T-cell (primary cell): Measurements from ENCODE around the gene FOS. TPM values are rescaled to one million over a fixed set of nuclear protein-coding genes. Genes with fewer than 3 reads are reported as not detected.

Experiments used
- ATAC-seq, 4 experiments: fragments of 200-7000 bp in 3 of 4; fragments of 150-1000 bp in 1 of 4; cut with Tn5 transposase; replicated peaks in 1 of 4; 1 replicate in 3 of 4; 2 replicates in 1 of 4; pipeline ENCODE4 v1.10.0; 2021; ENCODE audit warnings: moderate library complexity in 3 of 4, mild to moderate bottlenecking in 2 of 4, moderate number of reproducible peaks in 1 of 4
- CTCF ChIA-PET, 2 donors: fragments of 300-600 bp; sonication (Branson Sonifier 250); formaldehyde crosslinking; loops; one replicate each; lab custom pipeline; 2022; ENCODE audit warnings: antibody characterized with exemption in 2 of 2; lab: Charles Lee
- POLR2A ChIA-PET, 2 donors: fragments of 300-600 bp; sonication (Branson Sonifier 250); formaldehyde crosslinking; loops; one replicate each; lab custom pipeline; 2022; ENCODE audit warnings: antibody characterized with exemption in 2 of 2; lab: Charles Lee
- DNase-seq, 35 experiments: peaks; one replicate each; pipeline versions ENCODE4 v3.0.0 to v3.0.0-alpha.2; 2013 to 2023
- H3K27ac ChIP-seq: one replicate; pipeline ENCODE4 v1.5.1; 2013; ENCODE audit warnings: low read length
- H3K27me3 ChIP-seq, 2 experiments: replicated peaks in 1 of 2; 1 replicate in 1 of 2; 2 replicates in 1 of 2; pipeline versions ENCODE4 v1.6.1 to v1.7.0; 2013; ENCODE audit warnings: low read length in 1 of 2, mixed read lengths in 1 of 2; ENCODE audit not compliant: control insufficient read depth in 2 of 2, insufficient read depth in 2 of 2; ENCODE audit errors: extremely low read depth in 1 of 2
- H3K36me3 ChIP-seq, 2 donors: 1 replicate in 1 of 2; 2 replicates in 1 of 2; pipeline versions ENCODE4 v1.6.1 to v1.7.0; 2013; ENCODE audit warnings: low read length in 1 of 2; ENCODE audit not compliant: control insufficient read depth in 2 of 2, insufficient read depth in 1 of 2; ENCODE audit errors: extremely low read depth in 1 of 2
- H3K4me1 ChIP-seq, 2 experiments: 1 replicate in 1 of 2; 2 replicates in 1 of 2; pipeline versions ENCODE4 v1.6.1 to v1.7.0; 2013; ENCODE audit warnings: low read length in 2 of 2, mixed read lengths in 1 of 2; ENCODE audit not compliant: insufficient read depth in 2 of 2, control insufficient read depth in 1 of 2; ENCODE audit errors: extremely low read depth in 1 of 2
- H3K4me3 ChIP-seq, 2 donors: 1 replicate in 1 of 2; 2 replicates in 1 of 2; pipeline versions ENCODE4 v1.5.1 to v1.7.0; 2013; ENCODE audit warnings: mild to moderate bottlenecking in 2 of 2, low read length in 1 of 2, moderate library complexity in 1 of 2; ENCODE audit not compliant: control insufficient read depth in 1 of 2; ENCODE audit errors: extremely low read depth in 1 of 2
- H3K9me3 ChIP-seq: 2 replicates; pipeline ENCODE4 v1.7.0; 2013
- H3K27ac Mint-ChIP-seq, 2 donors: one replicate each; pipeline ENCODE4 v1.8.0; 2020 to 2021; ENCODE audit warnings: mild to moderate bottlenecking in 2 of 2, mixed read lengths in 2 of 2
- H3K27me3 Mint-ChIP-seq, 2 donors: one replicate each; pipeline ENCODE4 v1.8.0; 2021 to 2022; ENCODE audit warnings: mixed read lengths in 2 of 2
- H3K36me3 Mint-ChIP-seq: one replicate; pipeline ENCODE4 v1.8.0; 2021; ENCODE audit warnings: mixed read lengths
- H3K4me1 Mint-ChIP-seq, 3 donors: one replicate each; pipeline ENCODE4 v1.8.0; 2020 to 2022; ENCODE audit warnings: mixed read lengths in 3 of 3, mild to moderate bottlenecking in 1 of 3
- H3K4me3 Mint-ChIP-seq, 3 donors: one replicate each; pipeline ENCODE4 v1.8.0; 2020 to 2022; ENCODE audit warnings: mild to moderate bottlenecking in 3 of 3, mixed read lengths in 3 of 3, moderate library complexity in 3 of 3
- H3K9me3 Mint-ChIP-seq, 3 donors: one replicate each; pipeline ENCODE4 v1.8.0; 2020 to 2022; ENCODE audit warnings: mixed read lengths in 3 of 3
- WGBS: methylation state at CpG from one replicate; pipeline ENCODE4 v1.1.5; 2013; ENCODE audit warnings: missing lambda C conversion rate; ENCODE audit not compliant: insufficient coverage; 5-methylcytosine and 5-hydroxymethylcytosine counted together
- total RNA-seq, 35 experiments: library from RNA in 6 of 35; stranded (reverse) in 6 of 35; fragments of 120-200 nt in 1 of 35; gene quantifications; one replicate each; pipeline versions ENCODE4 v1.2.1 to v1.2.4 and lab custom pipeline; 2013 to 2026

FOS gene
- total RNA-seq, 5 donors from 2014 or later (not counting 1 experiment from before 2014, with no cell fraction given) = 20.4 to 2,951 (median 27.1) TPM

GRCh38 chr14:75313294-75313693 lies 34.7 kb downstream of the FOS start:
- H3K36me3 Mint-ChIP-seq = no peaks in the 10 kb centered on the region
- Histone ChIP-seq H3K4me1 (no peaks in the 10 kb centered on the region), H3K36me3 (no peaks in the 10 kb centered on the region), H3K9me3 (no peaks in the 10 kb centered on the region), H3K27me3 (peaks cover 0 to 13% of the 10 kb centered on the region in 2 experiments), H3K27ac (no peak overlapping the region), H3K4me3 (no peak overlapping the region)
- H3K27ac Mint-ChIP-seq = no peak overlapping the region
- no peaks in the 10 kb centered on the region for H3K9me3 Mint-ChIP-seq
- no peak overlapping the region for H3K4me3 Mint-ChIP-seq
- WGBS = 85% methylated on average over 2 of the region's 5 CpGs
- ChIA-PET POLR2A (no interaction called here), CTCF (interaction anchor here in 1 of 2 donors (0.6 to 0.7 kb wide), 3 partner anchors 117 to 208 kb away, joined by 3 to 4 read pairs (median 3); no protein-coding TSS in a partner anchor)
- H3K4me1 Mint-ChIP-seq = peaks cover 0 to 2% (median 0%) of the 10 kb centered on the region in 3 donors
- no peak for ATAC-seq
- H3K27me3 Mint-ChIP-seq = peaks cover 0 to 3% of the 10 kb centered on the region in 2 donors
- DNase-seq = no peak

DNA sequence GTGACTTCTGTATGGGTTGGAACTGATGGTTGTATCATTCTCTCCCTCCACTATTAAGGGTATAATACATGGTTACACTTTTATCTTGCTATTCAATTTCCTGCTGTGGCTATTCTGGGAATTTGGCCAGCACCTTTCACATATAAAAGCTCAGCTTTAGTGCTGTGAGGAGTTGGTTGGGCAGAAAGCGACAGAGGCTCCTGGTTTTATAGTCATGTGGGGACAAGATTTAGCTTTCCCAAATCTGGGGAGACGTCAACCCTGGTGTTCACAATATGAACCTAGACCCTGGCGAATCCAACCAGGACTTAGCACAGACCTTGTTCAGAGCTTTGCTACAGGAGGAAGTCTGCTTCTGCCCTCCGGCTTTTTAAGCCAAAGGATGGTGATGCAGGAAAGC lies 36.5 kb downstream of the FOS start:
- WGBS = 45% methylated on average over 2 of the region's 4 CpGs
- H3K27me3 ChIP-seq = peaks cover 0 to 13% of the 10 kb centered on the region in 2 experiments
- H3K9me3 Mint-ChIP-seq = no peaks in the 10 kb centered on the region
- H3K4me3 ChIP-seq = no peak overlapping the region
- peaks cover 0 to 2% (median 0%) of the 10 kb centered on the region in 3 donors for H3K4me1 Mint-ChIP-seq
- H3K36me3 ChIP-seq = no peaks in the 10 kb centered on the region
- no peaks in the 10 kb centered on the region for H3K36me3 Mint-ChIP-seq
- no peak overlapping the region for H3K4me3 Mint-ChIP-seq
- no peak overlapping the region for H3K27ac Mint-ChIP-seq
- ATAC-seq = no peak
- H3K4me1 ChIP-seq = no peaks in the 10 kb centered on the region
- ChIA-PET POLR2A (interaction anchor here in 1 of 2 donors (0.6 kb wide), 1 partner anchor 427 kb away, joined by 6 read pairs; no protein-coding TSS in a partner anchor), CTCF (no interaction called here)
- H3K27ac ChIP-seq = no peak overlapping the region
- no peaks in the 10 kb centered on the region for H3K9me3 ChIP-seq
- DNase-seq = no peak
- peaks cover 3 to 4% of the 10 kb centered on the region in 2 donors for H3K27me3 Mint-ChIP-seq

DNA sequence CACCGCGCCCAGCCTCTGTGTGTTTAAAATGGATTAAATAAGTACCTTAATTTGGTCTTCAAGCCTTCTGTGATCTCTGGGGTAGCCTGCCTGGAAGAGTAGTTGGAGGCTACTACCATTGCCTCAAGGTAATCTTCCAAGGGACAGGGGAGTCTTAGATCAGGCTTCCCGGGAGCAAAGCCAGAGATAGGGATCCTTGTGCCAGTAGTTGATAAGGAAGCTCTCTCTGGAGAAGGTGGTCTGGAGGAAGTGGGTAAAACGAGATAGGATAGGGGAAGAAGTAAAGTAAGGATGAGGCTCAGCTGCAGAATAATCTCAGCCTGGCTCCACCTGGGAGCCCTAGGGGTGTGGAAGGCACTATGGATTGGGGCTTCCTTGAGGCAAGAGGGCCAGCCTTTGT lies 38.5 kb downstream of the FOS start:
- no peak overlapping the region for H3K4me3 ChIP-seq
- no peaks in the 10 kb centered on the region for H3K36me3 ChIP-seq
- ChIA-PET POLR2A (no interaction called here), CTCF (interaction anchor here in 1 of 2 donors (0.6 kb wide), 1 partner anchor 295 kb away, joined by 4 read pairs; no protein-coding TSS in a partner anchor)
- no peak overlapping the region for H3K27ac Mint-ChIP-seq
- no peak for ATAC-seq
- no peaks in the 10 kb centered on the region for H3K36me3 Mint-ChIP-seq
- H3K4me1 ChIP-seq = no peaks in the 10 kb centered on the region
- H3K4me3 Mint-ChIP-seq = no peak overlapping the region
- no peaks in the 10 kb centered on the region for H3K4me1 Mint-ChIP-seq
- H3K9me3 Mint-ChIP-seq = no peaks in the 10 kb centered on the region
- no peak for DNase-seq
- peaks cover 0 to 13% of the 10 kb centered on the region in 2 experiments for H3K27me3 ChIP-seq
- H3K27me3 Mint-ChIP-seq = peaks cover 3 to 4% of the 10 kb centered on the region in 2 donors
- no peaks in the 10 kb centered on the region for H3K9me3 ChIP-seq
- 81% methylated on average over 4 of the region's 4 CpGs for WGBS
- no peak overlapping the region for H3K27ac ChIP-seq

DNA sequence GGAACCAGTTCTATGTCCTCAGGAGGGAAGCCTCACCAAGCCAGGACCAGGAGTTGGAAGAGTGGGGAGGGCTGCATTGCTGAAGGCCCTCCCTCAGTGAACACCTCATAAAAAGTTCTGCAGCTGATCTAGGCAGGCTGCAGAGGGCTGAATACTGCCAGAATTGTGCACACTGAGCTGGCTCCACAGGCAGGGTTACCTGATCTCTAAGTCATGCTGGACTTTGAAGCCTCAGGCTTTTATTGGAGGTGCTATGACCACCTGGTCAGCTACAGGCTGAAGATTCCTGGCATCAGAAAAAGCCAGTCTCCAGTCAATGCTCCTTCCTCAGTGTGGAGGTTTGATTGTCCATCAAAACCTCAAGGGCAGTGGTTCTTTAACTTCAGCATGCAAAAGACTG lies 39.7 kb downstream of the FOS start:
- Mint-ChIP-seq H3K27ac (no peak overlapping the region), H3K4me1 (no peaks in the 10 kb centered on the region)
- POLR2A ChIA-PET = no interaction called here

DNA sequence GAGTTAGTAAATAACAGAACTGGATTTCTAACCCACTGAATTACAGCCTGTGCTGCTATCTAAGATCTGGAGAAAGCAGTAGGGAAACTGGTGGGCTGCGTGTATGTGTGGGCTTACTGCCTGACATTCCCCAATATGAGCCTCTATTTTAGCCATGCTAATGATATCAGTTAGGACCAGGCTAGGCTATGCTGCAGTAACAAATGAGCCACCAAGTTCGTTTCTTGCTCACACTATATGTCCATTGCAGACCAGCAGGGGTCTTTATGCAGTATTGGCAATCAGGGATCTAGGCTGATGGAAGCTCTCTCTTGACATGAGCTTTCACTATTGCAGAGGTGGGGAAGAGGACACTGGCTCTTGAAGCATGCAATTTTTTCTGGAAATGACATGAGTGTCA lies 40.4 kb downstream of the FOS start:
- H3K9me3 ChIP-seq = no peaks in the 10 kb centered on the region
- ChIA-PET POLR2A (no interaction called here), CTCF (interaction anchor here in 1 of 2 donors (1.1 kb wide), 1 partner anchor 19 kb away, joined by 5 read pairs; no protein-coding TSS in a partner anchor)
- no peaks in the 10 kb centered on the region for H3K36me3 Mint-ChIP-seq
- no peaks in the 10 kb centered on the region for H3K4me1 Mint-ChIP-seq
- no peak overlapping the region for H3K27ac ChIP-seq
- no peak overlapping the region for H3K27ac Mint-ChIP-seq
- H3K4me3 ChIP-seq = no peak overlapping the region
- H3K4me1 ChIP-seq = no peaks in the 10 kb centered on the region
- peaks cover 3 to 4% of the 10 kb centered on the region in 2 donors for H3K27me3 Mint-ChIP-seq
- no peaks in the 10 kb centered on the region for H3K9me3 Mint-ChIP-seq
- WGBS = 100% methylated on average over 1 of the region's 2 CpGs
- peaks cover 0 to 19% of the 10 kb centered on the region in 2 experiments for H3K27me3 ChIP-seq
- no peaks in the 10 kb centered on the region for H3K36me3 ChIP-seq
- DNase-seq = no peak
- no peak overlapping the region for H3K4me3 Mint-ChIP-seq
- ATAC-seq = no peak

More for the DNA sequence above, 39.7 kb downstream of the FOS start:
- H3K27me3 ChIP-seq = peaks cover 0 to 19% of the 10 kb centered on the region in 2 experiments
- no peaks in the 10 kb centered on the region for H3K4me1 ChIP-seq
- no peak overlapping the region for H3K4me3 ChIP-seq
- CTCF ChIA-PET = no interaction called here
- no peak overlapping the region for H3K4me3 Mint-ChIP-seq
- DNase-seq (no peak), ATAC-seq (no peak)
- peaks cover 3 to 4% of the 10 kb centered on the region in 2 donors for H3K27me3 Mint-ChIP-seq
- H3K9me3 Mint-ChIP-seq = no peaks in the 10 kb centered on the region
- H3K36me3 Mint-ChIP-seq = no peaks in the 10 kb centered on the region
- H3K9me3 ChIP-seq = no peaks in the 10 kb centered on the region
- no peaks in the 10 kb centered on the region for H3K36me3 ChIP-seq
- no peak overlapping the region for H3K27ac ChIP-seq

DNA sequence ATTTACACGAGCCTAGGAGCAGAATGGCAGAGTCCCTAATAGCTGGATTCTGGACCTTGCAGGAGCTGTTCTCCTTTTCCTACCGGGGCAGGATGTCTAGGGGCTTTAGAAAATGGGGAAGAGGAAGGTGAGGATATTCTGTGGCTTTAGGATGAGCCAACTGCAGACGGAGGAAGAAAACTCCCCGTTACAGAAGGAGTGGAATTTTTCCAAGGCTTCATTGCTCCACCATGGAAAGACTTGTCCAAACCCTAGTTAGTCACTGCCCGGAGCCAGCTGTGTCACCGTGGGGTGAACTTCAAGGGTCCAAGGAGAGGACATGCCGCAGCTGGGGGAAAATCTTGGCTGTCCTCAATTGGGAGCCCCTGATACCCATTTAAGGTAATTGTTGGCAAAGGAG lies 41.6 kb downstream of the FOS start:
- Mint-ChIP-seq H3K27ac (no peak overlapping the region), H3K4me1 (no peaks in the 10 kb centered on the region), H3K36me3 (no peaks in the 10 kb centered on the region), H3K9me3 (no peaks in the 10 kb centered on the region), H3K4me3 (no peak overlapping the region), H3K27me3 (peaks cover 4 to 5% of the 10 kb centered on the region in 2 donors)
- Histone ChIP-seq H3K36me3 (no peaks in the 10 kb centered on the region), H3K4me1 (no peaks in the 10 kb centered on the region), H3K4me3 (no peak overlapping the region), H3K9me3 (no peaks in the 10 kb centered on the region), H3K27ac (no peak overlapping the region), H3K27me3 (peaks cover 0 to 24% of the 10 kb centered on the region in 2 experiments)
- DNase-seq (no peak), ATAC-seq (no peak)
- WGBS = 97% methylated on average over 3 of the region's 7 CpGs
- POLR2A ChIA-PET = no interaction called here
- CTCF ChIA-PET = interaction anchor here in 1 of 2 donors (0.8 kb wide), 1 partner anchor 188 kb away, joined by 4 read pairs; no protein-coding TSS in a partner anchor
